Omental fat pad (tissue), 4 donors: Measurements from ENCODE around the gene ITGAX. TPM values are rescaled to one million over a fixed set of nuclear protein-coding genes. Genes with fewer than 3 reads are reported as not detected.

Experiments
- ATAC-seq: fragments of 150-250 bp; one replicate; pipeline ENCODE4 v1.9.1; 2016; ENCODE audit warnings: mild to moderate bottlenecking, moderate library complexity; ENCODE audit not compliant: low FRiP score
- DNase-seq: peaks from one replicate; pipeline ENCODE4 v3.0.0-alpha.2; 2019; ENCODE audit warnings: low spot score
- CTCF ChIP-seq, 3 donors: fragments of 450-650 bp; IDR thresholded peaks; one replicate each; pipeline ENCODE4 v1.5.1; 2016 to 2017; ENCODE audit warnings: antibody characterized with exemption in 3 of 3, mild to moderate bottlenecking in 3 of 3, moderate library complexity in 2 of 3
- total RNA-seq, 4 donors: library from RNA; depleted of rRNA; stranded (reverse); fragments of >200 nt; gene quantifications; one replicate each; pipeline ENCODE4 v1.1.0, GENCODE V29; 2016

ITGAX gene
- total RNA-seq, 4 donors from 2014 or later = 11.7 to 161 (median 27.0) TPM

GRCh38 chr16:31350275-31351005 is 4.5 kb upstream of the ITGAX start:
- TF ChIP-seq CTCF (IDR thresholded peaks at IDR 0.05) = no peak
- peak; percentile 37 for ATAC-seq
- no peak for DNase-seq

DNA sequence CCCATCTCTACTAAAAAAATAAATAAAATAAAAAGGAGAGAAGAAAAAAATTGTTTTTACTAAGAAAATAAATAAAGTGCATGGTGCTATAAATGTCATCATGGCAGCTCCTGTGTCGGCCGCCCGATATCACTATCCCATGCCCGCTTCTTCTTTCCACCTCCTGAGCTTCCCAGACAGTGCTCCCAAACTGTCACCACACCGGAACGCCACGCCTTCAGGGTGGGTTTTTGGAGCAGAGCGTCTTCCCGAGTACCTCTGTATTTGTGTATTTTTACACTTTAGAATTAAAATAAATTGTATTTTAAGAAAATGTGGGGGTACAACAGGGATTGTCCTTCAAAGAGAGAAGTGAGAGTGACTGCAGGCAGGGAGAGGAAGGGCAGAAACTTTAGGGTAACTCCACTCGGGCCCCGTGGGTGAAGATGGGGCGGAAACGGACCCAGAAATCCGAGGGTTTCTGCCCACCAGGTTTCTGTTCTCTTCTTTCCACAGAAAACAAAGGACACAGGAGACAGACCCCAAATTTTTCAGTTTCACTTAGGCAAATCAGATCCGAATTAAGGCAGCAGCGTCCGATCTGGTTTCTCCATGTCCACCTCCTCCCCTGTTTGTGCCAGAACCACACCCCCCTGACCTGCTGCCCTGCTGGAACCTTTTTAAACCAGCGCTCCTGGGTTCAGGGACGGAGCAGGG is 3.6 kb upstream of the ITGAX start:
- no peak for TF ChIP-seq CTCF (IDR thresholded peaks at IDR 0.05)
- DNase-seq (no peak), ATAC-seq (no peak)

GRCh38 chr16:31351942-31352325 is 3.0 kb upstream of the ITGAX start:
- DNase-seq (no peak), ATAC-seq (no peak)
- no peak for TF ChIP-seq CTCF (IDR thresholded peaks at IDR 0.05)

- DNase-seq (no peak), ATAC-seq (no peak)
- no peak for TF ChIP-seq CTCF (IDR thresholded peaks at IDR 0.05)
Measured at GRCh38 chr16:31352376-31353115, 2.4 kb upstream of the ITGAX start.

DNA sequence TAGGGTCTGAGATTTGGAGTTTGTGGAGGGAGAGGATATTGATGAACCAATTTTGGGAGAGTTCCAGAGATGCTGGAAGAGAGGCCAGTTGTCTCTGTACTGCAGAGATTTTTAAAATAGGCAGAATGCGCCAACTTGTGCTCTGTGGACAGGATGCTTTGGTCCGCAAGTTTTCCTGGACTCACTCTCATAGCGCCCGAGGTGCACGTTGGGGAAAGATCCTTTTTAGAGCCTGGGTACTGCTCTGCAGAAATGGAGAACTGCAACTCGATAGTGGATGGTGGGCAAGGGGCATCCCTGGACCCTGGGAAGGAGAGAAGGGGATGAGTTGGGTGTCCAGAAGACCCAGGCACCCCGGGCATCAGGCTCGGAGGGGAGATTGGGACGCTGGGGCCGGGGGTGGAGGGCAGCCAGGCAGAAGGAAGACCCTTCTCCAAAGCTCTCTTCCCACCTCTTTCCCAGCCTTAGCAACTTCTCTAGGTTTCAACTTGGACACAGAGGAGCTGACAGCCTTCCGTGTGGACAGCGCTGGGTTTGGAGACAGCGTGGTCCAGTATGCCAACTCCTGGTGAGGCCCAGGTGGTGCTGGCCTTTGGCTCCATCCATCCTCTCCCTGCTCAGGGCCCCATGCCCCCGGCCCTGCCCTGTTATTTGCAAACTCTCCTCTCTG is 590 bp downstream of the ITGAX start:
- ATAC-seq (no peak), DNase-seq (no peak)
- TF ChIP-seq CTCF (IDR thresholded peaks at IDR 0.05) = no peak

- ATAC-seq = no peak
- no peak for TF ChIP-seq CTCF (IDR thresholded peaks at IDR 0.05)
- DNase-seq = no peak
Measured at GRCh38 chr16:31356566-31357323, 1.8 kb downstream of the ITGAX start.
